ENCODE data around the gene OR5H14.
"Not testable (repeated sequence)": the region's sequence is repeated elsewhere in the genome, so short reads cannot be mapped to it uniquely, and the experiment has no call there.

The OR5H14 gene

GRCh38 chr3:98147179-98147578, at the start of gene OR5H14:
OR5H14 (plus strand) TSS chr3:98147479; CDS start chr3:98149386, 1,907 bp downstream.
- no peak for DNase-seq (ENCODE audit: low read depth in 2 of 2)

- no peak for DNase-seq (ENCODE audit: low read depth in 2 of 2)
These were observed 47.4 kb upstream of the OR5H14 start for GRCh38 chr3:98099848-98100247.

GRCh38 chr3:98108162-98108561, 39.1 kb upstream of the OR5H14 start:
- DNase-seq (ENCODE audit: low read depth in 2 of 2): no peak

- DNase-seq (ENCODE audit: low read depth in 2 of 2): no peak
These were observed 37.3 kb upstream of the OR5H14 start for GRCh38 chr3:98109807-98110549.

- no peak for DNase-seq (ENCODE audit: low read depth in 2 of 2)
These were observed 36.8 kb upstream of the OR5H14 start for GRCh38 chr3:98110550-98110908.

- DNase-seq (ENCODE audit: low read depth in 2 of 2): no peak
These were observed 33.0 kb upstream of the OR5H14 start for GRCh38 chr3:98114264-98114663.

- DNase-seq (ENCODE audit: low read depth in 2 of 2): no peak
These were observed 31.6 kb upstream of the OR5H14 start for GRCh38 chr3:98115717-98116116.

GRCh38 chr3:98130421-98130820, 16.9 kb upstream of the OR5H14 start, which contains the start of gene OR5H1:
OR5H1 (plus strand) TSS chr3:98130721; CDS start chr3:98132698, 1,977 bp downstream.
- DNase-seq (ENCODE audit: low read depth in 2 of 2): no peak

GRCh38 chr3:98136631-98137030, 10.6 kb upstream of the OR5H14 start:
- no peak for DNase-seq (ENCODE audit: low read depth in 2 of 2)

- DNase-seq (ENCODE audit: low read depth in 2 of 2): not testable (repeated sequence)
These were observed 9.3 kb upstream of the OR5H14 start for GRCh38 chr3:98137826-98138557.

- DNase-seq (ENCODE audit: low read depth in 2 of 2): no peak
These were observed 6.7 kb upstream of the OR5H14 start for GRCh38 chr3:98140531-98140930.

GRCh38 chr3:98148751-98149150, 1.5 kb downstream of the OR5H14 start:
- no peak for DNase-seq (ENCODE audit: low read depth in 2 of 2)

GRCh38 chr3:98149456-98149855, 2.2 kb downstream of the OR5H14 start:
- DNase-seq (ENCODE audit: low read depth in 2 of 2): not testable (repeated sequence)

- DNase-seq (ENCODE audit: low read depth in 2 of 2): no peak
These were observed 4.0 kb downstream of the OR5H14 start for GRCh38 chr3:98151241-98151640.

GRCh38 chr3:98166396-98166795, 19.1 kb downstream of the OR5H14 start, which contains the start of gene OR5H15:
OR5H15 (plus strand) TSS chr3:98166696; CDS start chr3:98168700, 2,004 bp downstream.
- DNase-seq (ENCODE audit: low read depth in 2 of 2): no peak

GRCh38 chr3:98171071-98171470, 23.8 kb downstream of the OR5H14 start:
- no peak for DNase-seq (ENCODE audit: low read depth in 2 of 2)

GRCh38 chr3:98172621-98173020, 25.3 kb downstream of the OR5H14 start:
- DNase-seq (ENCODE audit: low read depth in 2 of 2): no peak

GRCh38 chr3:98180319-98180890, 33.1 kb downstream of the OR5H14 start:
- DNase-seq (ENCODE audit: low read depth in 2 of 2): no peak

GRCh38 chr3:98182196-98182595, 34.9 kb downstream of the OR5H14 start:
- DNase-seq (ENCODE audit: low read depth in 2 of 2): no peak

GRCh38 chr3:98185180-98185579, 37.9 kb downstream of the OR5H14 start:
- no peak for DNase-seq (ENCODE audit: low read depth in 2 of 2)

- no peak for DNase-seq (ENCODE audit: low read depth in 2 of 2)
These were observed 41.3 kb downstream of the OR5H14 start for GRCh38 chr3:98188545-98188944.

GRCh38 chr3:98190911-98191310, 43.6 kb downstream of the OR5H14 start:
- not testable (repeated sequence) for DNase-seq (ENCODE audit: low read depth in 2 of 2)

GRCh38 chr3:98196293-98196692, 49.0 kb downstream of the OR5H14 start:
- not testable (repeated sequence) for DNase-seq (ENCODE audit: low read depth in 2 of 2)
